GM21360 (cell line): ENCODE results near the gene TPGS1.

Source experiments
- ATAC-seq: cut with Tn5 transposase; IDR thresholded peaks from one replicate; pipeline ENCODE4 v1.9.1; 2021; ENCODE audit warnings: mild to moderate bottlenecking, moderate library complexity; ENCODE audit not compliant: unreplicated experiment

The TPGS1 gene

GRCh38 chr19:536031-536880 lies 29.0 kb downstream of the TPGS1 start:
- ATAC-seq, result no peak

- ATAC-seq, result no peak
Observed at GRCh38 chr19:536881-537404, 29.6 kb downstream of the TPGS1 start.

GRCh38 chr19:538641-539428 lies 31.5 kb downstream of the TPGS1 start:
- no peak for ATAC-seq

GRCh38 chr19:539429-540030 lies 32.2 kb downstream of the TPGS1 start:
- ATAC-seq, result no peak

- no peak for ATAC-seq
Observed at GRCh38 chr19:540867-541637, 33.8 kb downstream of the TPGS1 start.

- ATAC-seq, result no peak
Observed at GRCh38 chr19:541699-542098, 34.4 kb downstream of the TPGS1 start.

GRCh38 chr19:542173-542866 lies 35.0 kb downstream of the TPGS1 start:
- ATAC-seq, result no peak

- no peak for ATAC-seq
Observed at GRCh38 chr19:543910-544608, 36.8 kb downstream of the TPGS1 start, which contains the start of gene GZMM. GZMM (plus strand) TSS chr19:544053; CDS start chr19:544072, 19 bp downstream.

- no peak for ATAC-seq
Observed at GRCh38 chr19:547117-547516, 39.8 kb downstream of the TPGS1 start.

- ATAC-seq, result no peak
Observed at GRCh38 chr19:547836-548720, 40.8 kb downstream of the TPGS1 start.

- no peak for ATAC-seq
Observed at GRCh38 chr19:548886-549830, 41.9 kb downstream of the TPGS1 start.

- ATAC-seq, result no peak
Observed at GRCh38 chr19:554817-555216, 47.5 kb downstream of the TPGS1 start.

GRCh38 chr19:555474-555808 lies 48.1 kb downstream of the TPGS1 start:
- ATAC-seq, result no peak

GRCh38 chr19:556611-557382 lies 49.5 kb downstream of the TPGS1 start:
- ATAC-seq, result no peak

- ATAC-seq, result no peak
Observed at GRCh38 chr19:558770-559439, 51.6 kb downstream of the TPGS1 start.

- ATAC-seq, result no peak
Observed at GRCh38 chr19:560121-560520, 52.8 kb downstream of the TPGS1 start.
